GM18870 (cell line): Measurements from ENCODE around the gene WDR43.
"Not testable (repeated sequence)": the region's sequence is repeated elsewhere in the genome, so short reads cannot be mapped to it uniquely, and the experiment has no call there.

Source experiments
- ATAC-seq: cut with Tn5 transposase; IDR thresholded peaks from one replicate; pipeline ENCODE4 v1.9.1; 2021; ENCODE audit warnings: moderate library complexity; ENCODE audit not compliant: unreplicated experiment

The WDR43 gene

DNA sequence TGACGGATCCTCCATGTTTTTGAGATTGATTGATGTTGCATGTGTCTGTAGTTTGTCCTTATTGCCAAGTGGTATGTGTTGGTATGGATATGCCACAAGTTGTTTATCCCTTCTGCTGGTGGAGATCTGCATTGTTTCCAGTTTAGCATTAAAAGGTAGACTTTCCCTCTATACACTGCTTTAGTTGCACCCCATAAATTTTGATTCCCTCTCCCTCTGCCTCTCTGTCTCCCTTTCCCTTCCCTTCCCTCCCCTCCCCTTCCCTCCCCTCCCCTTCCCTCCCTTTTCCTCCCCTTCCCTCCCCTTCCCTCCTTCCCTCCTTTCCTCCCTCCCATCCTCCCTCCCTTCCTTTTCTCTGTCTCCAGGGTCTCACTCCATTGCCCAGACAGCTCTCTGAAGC, 68.0 kb downstream of the WDR43 start:
- no peak for ATAC-seq

DNA sequence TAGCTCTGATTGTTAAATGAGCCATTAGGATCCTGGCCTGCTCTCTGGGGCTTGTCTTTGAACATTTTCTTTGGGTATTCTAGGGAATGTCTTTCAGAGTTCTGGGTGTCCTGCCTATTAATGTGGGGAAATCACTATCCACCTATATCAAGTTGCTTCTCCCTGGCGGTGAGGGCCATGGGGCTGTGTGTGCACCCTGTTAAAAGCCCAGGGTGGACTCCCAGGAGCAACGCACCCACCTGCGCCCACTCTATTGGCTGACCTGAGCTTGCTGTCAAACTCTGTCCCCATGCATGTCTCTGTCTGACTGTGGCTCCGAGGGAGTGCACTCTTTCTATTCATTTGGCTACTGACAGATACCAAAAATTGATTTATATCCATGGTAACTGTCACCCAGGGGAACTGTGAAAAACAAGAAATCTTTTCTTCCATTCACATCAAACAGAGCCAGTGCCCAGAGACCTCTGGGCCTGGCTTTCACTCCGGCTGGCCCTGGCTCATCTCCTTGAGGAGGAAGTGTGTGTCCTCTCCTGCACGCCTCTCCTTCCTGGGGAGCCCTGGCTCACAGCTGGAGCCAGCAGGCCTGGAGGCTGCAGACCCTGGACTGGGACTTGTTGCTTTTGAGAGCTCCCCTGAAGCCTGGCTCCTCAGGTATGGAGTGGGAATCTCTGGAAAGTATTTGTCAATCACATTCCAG, 76.1 kb downstream of the WDR43 start:
- ATAC-seq, result no peak

DNA sequence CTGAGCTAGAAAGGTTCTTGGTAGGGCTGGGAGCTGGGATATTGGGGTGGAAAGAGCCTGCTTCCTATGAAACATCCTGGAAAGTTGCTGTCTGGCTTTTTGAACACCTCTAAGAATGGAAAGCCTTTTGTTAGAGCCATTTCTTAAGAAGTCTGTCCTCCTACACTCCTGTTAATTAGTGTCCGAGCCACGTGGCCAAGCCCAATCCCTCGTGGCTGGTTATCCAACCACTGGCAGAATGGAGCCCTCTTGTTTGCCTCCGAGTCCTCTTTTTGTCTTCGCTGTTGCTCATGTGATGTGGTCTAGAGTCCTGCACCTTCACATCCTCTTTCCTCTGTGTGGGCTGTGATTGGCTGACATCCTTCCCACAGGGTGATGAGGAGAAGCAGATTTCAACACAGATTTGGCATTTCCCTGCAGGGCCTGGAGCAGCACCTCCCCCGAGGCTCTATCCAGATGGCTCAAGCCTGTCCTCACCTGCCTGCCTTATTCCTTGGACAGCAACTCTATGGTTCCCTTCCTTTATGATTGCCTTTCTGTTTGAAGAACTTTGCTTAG, 78.4 kb downstream of the WDR43 start:
- no peak for ATAC-seq

DNA sequence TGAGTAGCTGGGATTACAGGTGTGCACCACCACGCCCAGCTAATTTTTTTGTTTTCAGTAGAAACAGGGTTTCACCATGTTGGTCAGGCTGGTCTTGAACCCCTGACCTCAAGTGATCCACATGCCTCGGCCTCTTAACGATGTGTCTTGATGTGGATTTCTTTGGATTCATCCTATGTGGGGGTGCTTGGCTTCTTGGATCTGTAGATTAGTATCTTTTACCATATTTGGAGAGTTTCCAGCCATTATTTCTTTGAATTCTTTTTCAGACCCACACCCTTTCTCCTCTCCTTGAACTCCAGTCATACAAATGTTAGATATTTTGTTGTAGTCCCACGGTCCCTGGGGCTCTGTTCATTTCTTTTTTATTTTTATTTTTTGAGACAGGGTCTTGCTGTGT, 79.8 kb downstream of the WDR43 start:
- ATAC-seq, result no peak

DNA sequence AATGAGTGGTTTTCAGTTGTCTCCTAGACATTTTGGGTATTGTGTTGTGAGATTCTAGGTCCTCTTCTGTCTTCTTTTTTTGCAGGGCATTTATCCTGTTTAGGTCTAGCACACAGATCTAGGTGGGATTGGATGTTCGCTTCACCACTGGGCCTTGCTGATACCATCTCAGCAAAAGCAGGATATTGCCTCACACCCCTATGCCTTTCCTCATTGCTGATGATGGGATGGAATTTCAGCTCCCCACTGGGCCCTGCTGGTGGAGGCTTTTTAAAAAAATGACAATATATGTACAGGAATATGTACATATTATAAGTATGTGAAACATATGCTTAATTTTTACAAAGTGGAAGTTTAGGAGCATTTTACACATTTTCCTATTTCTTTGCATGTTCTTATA, 81.2 kb downstream of the WDR43 start:
- no peak for ATAC-seq

DNA sequence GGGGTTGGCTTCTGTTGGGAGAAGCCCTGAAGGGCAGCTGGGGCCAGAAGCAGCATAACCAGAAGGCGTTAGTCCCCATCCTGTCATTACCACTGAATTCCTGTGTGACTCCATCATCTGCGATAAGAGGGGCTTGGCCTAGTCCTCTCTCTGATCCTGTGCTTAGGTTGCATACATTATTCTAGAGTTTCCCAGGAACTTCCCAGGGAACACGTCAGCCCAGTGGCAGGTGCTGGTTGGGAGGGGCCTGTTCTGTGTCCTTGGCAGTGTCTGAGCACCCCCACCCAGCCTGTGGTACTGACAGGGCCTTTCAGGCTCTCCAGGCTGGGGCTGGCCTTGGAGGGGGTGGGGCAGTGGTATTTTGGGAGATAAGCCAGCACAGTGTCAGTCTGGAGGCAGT, 82.1 kb downstream of the WDR43 start:
- no peak for ATAC-seq

DNA sequence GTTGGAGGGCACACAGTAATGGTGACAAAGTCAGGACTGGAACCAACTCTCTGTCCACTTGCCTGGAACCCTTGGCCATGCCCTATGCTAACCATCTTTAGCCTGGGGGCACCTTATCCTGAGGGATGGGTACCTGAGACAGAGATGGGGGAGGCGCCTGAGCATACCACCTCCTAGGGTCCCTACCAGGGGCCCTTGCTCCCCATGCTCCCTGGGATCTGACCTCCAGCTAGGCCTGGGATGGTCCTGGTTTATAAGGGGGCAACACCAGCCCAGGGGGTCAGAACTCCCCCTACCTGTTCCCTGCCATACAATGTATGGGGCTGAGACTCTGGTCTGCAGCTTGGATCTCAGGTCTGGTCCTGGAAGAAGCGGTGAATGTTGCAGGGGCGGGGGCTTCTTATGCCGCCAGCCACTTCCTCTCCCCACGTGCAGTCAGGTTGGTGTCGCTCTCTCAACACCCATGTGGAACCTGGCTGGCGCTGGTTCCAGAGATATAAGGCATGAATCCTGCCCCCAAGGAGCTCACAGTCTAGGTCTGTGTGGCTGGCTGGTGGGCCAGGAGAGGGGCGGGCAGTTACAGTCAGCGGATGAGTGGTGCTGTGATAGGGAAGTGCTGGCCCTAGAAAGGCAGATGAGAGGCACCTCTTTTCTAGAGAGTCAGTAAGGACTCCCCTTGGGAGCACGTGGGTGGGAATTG, 82.9 kb downstream of the WDR43 start:
- ATAC-seq, result no peak

DNA sequence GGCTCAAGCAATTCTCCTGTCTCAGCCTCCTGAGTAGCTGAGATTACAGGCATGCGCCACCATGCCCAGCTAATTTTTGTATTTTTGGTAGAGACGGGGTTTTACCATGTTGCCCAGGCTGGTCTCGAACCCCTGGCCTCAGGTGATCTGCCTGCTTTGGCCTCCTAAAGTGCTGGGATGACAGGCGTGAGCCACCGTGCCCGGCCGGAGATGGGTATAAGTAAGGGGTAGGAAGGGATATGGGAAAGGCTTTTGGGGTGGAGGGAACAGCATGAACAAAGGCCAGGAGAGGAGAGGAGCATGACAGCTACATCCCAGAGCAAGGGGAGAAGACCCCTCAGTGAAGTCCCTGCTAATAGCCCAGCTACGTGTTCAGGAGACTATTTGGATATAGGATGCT, 83.5 kb downstream of the WDR43 start:
- ATAC-seq, result not testable (repeated sequence)

DNA sequence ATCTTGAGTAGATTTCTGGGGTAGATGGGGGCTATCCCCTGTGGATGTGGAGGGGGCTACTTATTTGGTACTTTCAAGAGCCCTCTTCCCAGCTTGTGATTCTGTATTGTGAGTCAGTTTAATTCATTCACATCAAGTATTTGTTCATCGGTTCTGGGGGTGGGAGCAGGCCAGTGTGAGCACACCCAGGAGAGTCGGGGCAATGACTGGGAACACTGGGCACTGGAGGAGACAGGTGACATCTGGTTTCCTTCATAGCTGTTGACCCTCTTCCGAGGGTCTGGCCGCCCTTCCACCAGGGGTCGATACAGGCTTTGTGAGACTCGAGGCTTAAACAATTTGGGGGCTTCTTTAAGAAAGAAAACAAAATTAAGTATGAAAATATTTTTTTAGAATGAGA, 84.1 kb downstream of the WDR43 start:
- ATAC-seq, result no peak

DNA sequence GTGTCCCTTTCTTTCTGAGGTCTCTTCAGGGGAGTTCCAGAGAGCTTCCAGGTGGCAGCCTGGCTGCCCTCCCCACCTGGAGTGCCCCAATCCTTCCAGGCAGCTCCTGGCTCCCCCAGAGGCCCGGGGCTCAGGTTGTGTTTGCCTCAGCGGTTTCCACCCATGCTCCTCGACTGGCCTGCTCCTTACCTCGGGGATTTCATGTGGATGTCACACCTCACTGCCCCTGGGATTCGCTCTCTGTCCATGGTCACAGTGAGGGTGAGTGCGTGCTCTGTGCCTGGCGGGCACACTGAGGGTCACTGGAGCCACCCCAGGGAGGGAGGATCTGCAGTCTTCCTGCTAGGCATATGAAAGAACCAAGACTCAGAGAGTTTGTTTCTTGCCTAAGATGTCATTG, 84.6 kb downstream of the WDR43 start:
- no peak for ATAC-seq

DNA sequence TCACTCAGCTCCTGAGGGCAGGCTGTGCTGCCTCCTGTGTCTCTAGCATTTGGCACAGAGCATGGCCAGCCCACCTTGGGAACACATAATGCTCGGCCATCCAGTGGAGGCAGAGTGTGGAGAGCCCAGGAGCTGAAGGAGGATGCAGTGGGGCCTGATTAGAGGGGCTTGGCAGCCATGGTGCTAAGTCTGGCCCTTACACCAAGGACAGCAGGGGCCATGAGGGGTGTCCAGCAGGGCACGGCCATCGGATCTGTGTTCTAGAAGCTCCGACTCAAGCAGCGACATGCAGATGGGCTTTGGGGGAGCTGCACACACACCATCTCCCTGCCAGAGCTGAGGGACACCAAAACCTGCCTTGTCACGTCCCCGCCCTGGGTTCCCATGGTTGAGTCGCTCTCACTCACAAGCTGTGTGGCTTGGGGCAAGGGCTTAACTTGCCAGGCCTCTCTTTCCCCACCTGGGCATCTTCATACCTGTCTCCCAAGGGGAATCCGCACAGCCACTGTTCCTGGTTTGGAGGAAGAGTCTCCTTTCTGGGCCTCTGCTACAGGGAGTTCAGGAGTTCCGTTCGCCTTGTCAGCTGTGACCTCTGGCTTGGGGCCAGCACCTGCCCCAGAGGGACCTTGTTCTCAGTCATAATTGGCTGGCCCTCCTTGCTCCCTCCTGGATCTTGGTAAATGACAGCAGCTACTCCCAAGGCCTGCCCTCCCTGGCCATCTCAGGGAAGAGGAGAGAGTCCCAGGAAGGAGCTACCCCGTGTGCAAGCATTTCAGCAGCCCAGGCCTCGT, 85.3 kb downstream of the WDR43 start:
- ATAC-seq, result no peak

DNA sequence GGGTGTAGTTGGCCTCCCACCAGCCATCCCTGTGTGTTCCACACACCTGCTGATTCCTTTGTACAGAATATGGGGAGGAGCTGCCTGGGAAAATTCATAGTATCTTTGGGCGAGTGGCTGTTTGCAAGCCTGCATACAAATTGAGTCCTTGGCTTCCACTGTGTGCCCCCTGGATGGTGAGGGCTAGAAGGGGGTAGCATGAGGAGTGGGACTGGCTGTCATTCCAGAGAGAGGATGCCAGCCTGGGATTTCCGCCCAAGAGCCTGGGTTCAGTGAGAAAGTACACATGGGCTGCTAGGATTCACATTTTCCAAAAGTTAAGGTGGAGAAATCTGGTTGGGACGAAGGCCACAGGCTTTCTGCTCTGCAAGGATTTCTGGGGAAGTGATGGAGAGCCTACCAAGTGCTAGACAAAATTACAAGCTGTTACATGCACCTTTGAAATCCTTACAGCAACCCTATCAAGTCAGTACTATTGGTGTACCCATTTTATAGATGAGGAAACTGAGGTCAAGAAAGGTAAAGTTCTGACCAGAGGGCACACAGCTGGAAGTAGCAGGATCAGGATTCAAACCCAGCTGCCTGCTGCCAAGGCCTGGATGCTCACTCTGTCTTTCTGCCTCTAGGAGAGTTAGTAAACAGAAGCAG, 86.0 kb downstream of the WDR43 start:
- ATAC-seq, result no peak

DNA sequence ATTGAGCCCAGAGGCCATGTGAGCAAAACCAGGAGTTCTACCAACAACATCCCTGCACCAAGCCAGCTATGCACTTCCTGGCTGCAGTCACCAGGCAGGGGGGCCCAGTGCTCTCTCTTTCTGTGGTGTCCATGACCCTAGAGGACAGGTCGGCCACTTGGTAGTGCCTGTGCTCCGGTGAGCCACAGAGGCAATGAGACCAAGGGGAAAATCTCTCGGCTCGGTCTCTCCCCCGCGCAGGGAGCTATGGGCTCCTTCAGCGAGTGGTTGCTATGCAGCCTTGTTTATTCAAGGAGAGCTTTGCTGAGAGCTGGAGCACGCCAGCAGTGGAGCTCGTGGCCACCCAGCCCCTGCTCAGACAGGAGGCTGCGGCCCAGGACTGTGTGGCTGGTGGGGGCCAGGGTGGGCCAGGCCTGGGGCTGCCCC, 86.6 kb downstream of the WDR43 start, which contains the start of gene TOGARAM2:
Gene TOGARAM2 (plus strand): TSS at position 283 of the 426 bp plus-strand sequence. CDS start 13,537 bp downstream, outside the sequence.
- no peak for ATAC-seq

DNA sequence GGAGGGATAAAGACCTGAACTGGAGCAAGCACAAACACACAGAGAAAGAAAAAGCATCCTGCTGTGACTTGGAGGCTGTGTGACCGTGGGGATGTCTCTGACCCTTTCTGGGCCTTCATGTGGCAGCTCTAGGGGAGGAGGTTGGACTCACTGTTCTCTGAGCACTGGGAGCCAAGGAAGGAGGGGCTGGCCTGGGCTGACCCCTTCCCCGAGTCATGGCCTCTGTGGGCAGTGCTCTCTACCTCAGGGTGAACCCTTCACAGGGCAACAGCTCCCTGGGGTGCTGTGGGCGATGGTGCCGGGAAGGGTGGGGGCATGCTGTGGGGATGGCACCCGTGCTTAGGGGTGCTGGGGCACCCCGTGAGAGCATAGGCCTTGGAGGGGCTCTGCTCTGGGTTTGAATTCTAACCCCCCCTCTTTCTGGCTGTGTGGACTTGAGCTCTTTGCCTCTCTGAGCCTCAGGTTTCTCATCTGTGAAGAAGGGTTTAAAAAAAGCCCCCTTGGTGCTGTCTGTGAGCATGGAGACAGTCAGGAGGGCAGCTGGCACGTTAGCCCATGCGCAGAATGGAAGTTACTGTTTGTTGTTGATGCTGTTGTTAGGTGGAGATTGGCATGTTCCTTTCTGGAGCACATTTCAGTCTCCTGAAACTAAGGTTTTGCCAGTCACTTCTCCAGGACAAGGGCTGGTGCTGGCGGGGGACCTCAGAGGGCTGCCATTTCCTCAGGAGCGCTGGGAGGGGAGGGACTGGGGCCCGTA, 87.3 kb downstream of the WDR43 start:
- no peak for ATAC-seq

DNA sequence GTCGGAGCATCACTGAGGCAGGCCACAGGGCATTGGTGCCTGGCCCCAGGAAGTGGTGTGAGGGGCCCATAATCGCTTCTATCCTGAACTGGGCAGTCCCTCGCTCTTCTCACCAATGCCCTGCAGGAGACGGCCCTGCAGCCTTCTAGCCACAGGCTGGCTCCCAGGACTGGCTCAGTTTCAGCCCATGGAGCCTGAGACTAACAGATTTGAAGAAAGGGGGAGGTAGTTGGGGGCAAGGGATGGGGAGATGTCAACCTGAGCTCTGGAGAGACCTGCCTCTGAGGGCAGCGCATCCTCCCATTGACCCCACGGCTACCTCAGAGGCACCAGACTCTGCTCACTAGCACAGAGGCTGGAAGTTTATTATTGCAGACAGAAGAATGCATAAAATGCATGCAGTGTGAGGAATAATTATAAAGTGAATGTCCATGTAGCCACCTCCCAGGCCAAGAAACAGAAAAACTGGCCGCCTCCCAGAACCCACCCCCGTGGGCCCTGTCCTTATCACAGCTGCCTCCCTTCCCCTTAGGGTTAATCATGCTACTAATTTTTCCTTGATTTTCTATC, 88.0 kb downstream of the WDR43 start:
- no peak for ATAC-seq

DNA sequence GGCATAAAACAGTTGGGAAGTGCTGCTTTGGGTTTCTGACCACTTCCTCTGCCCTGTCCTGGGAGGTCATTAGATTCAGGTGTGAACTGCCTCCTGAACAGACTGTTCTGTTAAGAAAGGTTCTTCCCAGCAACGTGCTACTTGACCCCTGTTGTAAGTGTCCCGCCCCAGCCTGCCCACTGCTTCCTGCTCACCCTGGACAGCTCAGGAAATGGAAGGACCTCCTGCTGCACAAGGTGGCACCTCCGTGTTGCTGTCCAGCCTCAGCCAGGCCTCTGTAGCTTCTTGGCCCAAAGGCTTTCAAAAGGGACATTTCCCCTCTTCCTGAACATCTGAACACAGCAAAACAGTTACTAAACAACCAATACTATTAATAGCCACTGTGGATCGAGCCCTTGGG, 92.0 kb downstream of the WDR43 start:
- no peak for ATAC-seq

DNA sequence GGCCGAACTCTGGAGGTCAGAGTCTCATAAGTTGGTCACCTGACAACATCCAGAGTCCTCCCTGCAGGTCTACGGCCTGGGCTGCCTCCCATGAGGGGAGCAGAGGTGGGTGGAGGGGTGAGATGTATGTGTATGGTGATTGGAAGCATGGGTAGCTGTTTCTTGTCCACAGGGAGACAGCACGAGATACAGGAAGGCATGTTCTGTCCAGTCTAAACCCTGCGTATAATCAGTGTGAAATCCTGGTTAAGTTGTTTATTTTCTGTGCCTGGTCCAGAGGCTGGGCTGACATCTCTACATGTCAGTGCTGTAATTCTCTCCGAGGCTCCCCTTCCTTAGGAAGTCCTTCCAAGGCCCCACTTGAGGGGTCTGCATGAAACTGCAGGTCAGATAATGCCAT, 95.5 kb downstream of the WDR43 start:
- no peak for ATAC-seq

DNA sequence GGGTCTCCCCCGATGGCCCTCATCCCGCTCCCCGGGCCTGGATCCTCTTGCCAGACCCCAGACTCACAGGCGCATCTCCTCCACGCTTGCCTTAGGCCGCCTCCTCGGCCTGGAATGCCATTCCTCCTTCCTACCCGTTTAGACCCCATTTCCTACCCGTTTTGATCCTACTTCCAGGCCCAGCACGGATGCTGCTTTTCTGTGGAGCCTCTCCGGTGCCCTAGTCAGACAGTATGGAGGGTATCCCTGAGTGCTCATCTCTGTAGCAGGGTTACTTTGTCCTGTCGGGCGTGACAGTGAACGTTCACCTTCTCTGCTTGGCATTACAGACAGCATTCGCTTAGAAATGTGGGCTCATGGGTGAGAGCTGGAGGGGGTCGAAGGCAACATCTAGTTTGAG, 96.0 kb downstream of the WDR43 start:
- no peak for ATAC-seq

DNA sequence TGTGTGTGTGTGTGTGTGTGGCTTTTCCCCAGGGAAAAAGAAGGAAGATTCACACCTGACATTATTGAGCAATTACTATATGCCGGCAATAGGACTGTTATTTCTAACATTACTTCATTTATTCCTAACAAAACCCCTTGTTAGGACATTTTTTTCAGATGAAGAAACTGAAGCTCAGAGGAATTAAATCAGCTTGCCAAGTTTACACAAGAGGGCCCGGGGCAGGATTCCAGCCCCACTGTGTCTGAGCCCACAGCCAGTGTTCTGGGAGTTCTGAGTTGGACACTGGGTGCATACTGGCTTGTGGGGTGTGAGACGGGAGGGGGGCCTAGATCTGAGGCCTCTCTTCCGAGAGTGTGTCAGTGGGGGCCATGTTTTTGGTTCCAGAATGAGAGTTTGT, 96.6 kb downstream of the WDR43 start:
- no peak for ATAC-seq

DNA sequence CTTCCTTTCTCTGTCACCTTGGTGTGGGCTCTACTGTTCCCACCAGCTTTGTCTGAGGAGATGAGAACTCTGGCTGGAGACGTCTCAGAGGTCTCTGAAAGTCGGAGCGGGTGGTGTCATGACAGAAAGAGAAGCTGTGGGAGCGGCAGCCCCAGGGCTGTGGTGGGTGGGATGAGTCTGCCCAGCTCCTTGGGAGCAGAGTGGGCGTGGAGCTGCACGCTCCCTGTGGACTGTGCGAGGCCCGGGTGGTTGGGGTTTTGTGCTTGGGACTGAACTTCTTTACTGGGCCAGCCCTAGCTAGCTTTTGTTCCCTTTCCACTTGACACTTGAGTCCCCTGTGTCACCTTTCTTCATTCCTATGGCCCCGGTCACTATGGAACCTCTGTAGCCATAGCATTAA, 97.0 kb downstream of the WDR43 start:
- no peak for ATAC-seq
